ENCODE results near the gene RHBDL3.
"Not testable (repeated sequence)": the region's sequence is repeated elsewhere in the genome, so short reads cannot be mapped to it uniquely, and the experiment has no call there.

Gene RHBDL3

GRCh38 chr17:32302860-32303649 is 37.4 kb downstream of the RHBDL3 start:
- TF ChIP-seq ZFX (IDR thresholded peaks at IDR 0.05) (no peak), CTCF (conservative IDR thresholded peaks at IDR 0.05) (no peak)

GRCh38 chr17:32303781-32304288 is 38.2 kb downstream of the RHBDL3 start:
- TF ChIP-seq CTCF (conservative IDR thresholded peaks at IDR 0.05) (no peak), ZFX (IDR thresholded peaks at IDR 0.05) (no peak)
- H3K27ac ChIP-seq = no peak overlapping the region

More at GRCh38 chr17:32302860-32303649, 37.4 kb downstream of the RHBDL3 start:
- no peak overlapping the region for H3K27ac ChIP-seq

GRCh38 chr17:32305049-32305448 is 39.4 kb downstream of the RHBDL3 start:
- TF ChIP-seq CTCF (conservative IDR thresholded peaks at IDR 0.05) (no peak), ZFX (IDR thresholded peaks at IDR 0.05) (no peak)
- no peak overlapping the region for H3K27ac ChIP-seq

GRCh38 chr17:32307658-32308057 is 42.0 kb downstream of the RHBDL3 start:
- no peak overlapping the region for H3K27ac ChIP-seq
- TF ChIP-seq ZFX (IDR thresholded peaks at IDR 0.05) = no peak
- no peak for TF ChIP-seq CTCF (conservative IDR thresholded peaks at IDR 0.05)

GRCh38 chr17:32311028-32311536 is 45.5 kb downstream of the RHBDL3 start:
- no peak for TF ChIP-seq ZFX (IDR thresholded peaks at IDR 0.05)
- no peak for TF ChIP-seq CTCF (conservative IDR thresholded peaks at IDR 0.05)
- no peak overlapping the region for H3K27ac ChIP-seq

GRCh38 chr17:32314636-32315035 is 49.0 kb downstream of the RHBDL3 start:
- H3K27ac ChIP-seq = no peak overlapping the region
- TF ChIP-seq ZFX (IDR thresholded peaks at IDR 0.05) = no peak
- TF ChIP-seq CTCF (conservative IDR thresholded peaks at IDR 0.05) = no peak

GRCh38 chr17:32315171-32315570 is 49.5 kb downstream of the RHBDL3 start:
- H3K27ac ChIP-seq = no peak overlapping the region
- no peak for TF ChIP-seq CTCF (conservative IDR thresholded peaks at IDR 0.05)
- no peak for TF ChIP-seq ZFX (IDR thresholded peaks at IDR 0.05)

- H3K27ac ChIP-seq = not testable (repeated sequence)
Observed at GRCh38 chr17:32316653-32317052, 51.0 kb downstream of the RHBDL3 start.

Measured in C4-2B (cell line).